Loucy (cell line): ENCODE results near the gene PROM2.

Experiments used
- H2AFZ ChIP-seq: fragments of 200-600 bp; sonication (generic); 2 replicates; pipeline ENCODE4 v1.6.0; 2016; ENCODE audit warnings: antibody characterized with exemption, mild to moderate bottlenecking, low read length, moderate library complexity
- H3F3A ChIP-seq: fragments of 200-600 bp; 2 replicates; pipeline ENCODE4 v1.6.0; 2016; ENCODE audit warnings: antibody characterized with exemption, low read depth, mild to moderate bottlenecking
- H3K27me3 ChIP-seq: fragments of 200-600 bp; sonication (generic); 2 replicates; pipeline ENCODE4 v1.6.1; 2014; ENCODE audit warnings: low read length, mild to moderate bottlenecking; ENCODE audit not compliant: insufficient read depth, poor library complexity, severe bottlenecking
- H3K36me3 ChIP-seq: fragments of 200-600 bp; sonication (generic); 2 replicates; pipeline ENCODE4 v1.6.1; 2016; ENCODE audit warnings: low read length; ENCODE audit not compliant: insufficient read depth
- H3K4me1 ChIP-seq: fragments of 200-600 bp; sonication (generic); 2 replicates; pipeline ENCODE4 v1.5.1; 2014; ENCODE audit warnings: low read length, mild to moderate bottlenecking; ENCODE audit not compliant: insufficient read depth, poor library complexity, severe bottlenecking
- H3K4me2 ChIP-seq: fragments of 200-600 bp; sonication (generic); 2 replicates; pipeline ENCODE4 v1.6.0; 2014; ENCODE audit warnings: antibody characterized with exemption, low read length, low read depth, mild to moderate bottlenecking; ENCODE audit not compliant: poor library complexity, severe bottlenecking
- H3K4me3 ChIP-seq: fragments of 200-600 bp; sonication (generic); 2 replicates; pipeline ENCODE4 v1.5.1; 2014; ENCODE audit warnings: low read length, mild to moderate bottlenecking, mixed read lengths; ENCODE audit not compliant: poor library complexity, severe bottlenecking
- H3K79me2 ChIP-seq: fragments of 200-600 bp; sonication (generic); 2 replicates; pipeline ENCODE4 v1.6.1; 2014; ENCODE audit warnings: low read length; ENCODE audit not compliant: insufficient read depth
- H3K9ac ChIP-seq: fragments of 200-600 bp; sonication (generic); 2 replicates; pipeline ENCODE4 v1.6.0; 2014; ENCODE audit warnings: mild to moderate bottlenecking, low read depth, low read length, moderate library complexity; ENCODE audit not compliant: poor library complexity, severe bottlenecking
- H3K9me2 ChIP-seq: fragments of 200-600 bp; sonication (generic); replicated peaks from 2 replicates; pipeline ENCODE4 v1.6.1; 2016; ENCODE audit warnings: low read depth, low read length, mixed read lengths
- H3K9me3 ChIP-seq: fragments of 200-600 bp; sonication (generic); 2 replicates; pipeline ENCODE4 v1.6.1; 2014; ENCODE audit warnings: mild to moderate bottlenecking, antibody characterized with exemption, low read length, low read depth; ENCODE audit not compliant: insufficient read depth
- H4K20me1 ChIP-seq: fragments of 200-600 bp; sonication (generic); 2 replicates; pipeline ENCODE4 v1.6.0; 2014; ENCODE audit warnings: antibody characterized with exemption, low read length, mild to moderate bottlenecking; ENCODE audit not compliant: insufficient read depth, poor library complexity, severe bottlenecking
- EZH2phosphoT487 ChIP-seq: fragments of 200-600 bp; IDR thresholded peaks from 2 replicates; pipeline ENCODE4 v1.6.1; 2018; ENCODE audit warnings: antibody characterized with exemption, mild to moderate bottlenecking, moderate library complexity, borderline replicate concordance
- TF ChIP-seq, protein P1 (sequence below): fragments of 200-600 bp; sonication (generic); conservative IDR thresholded peaks from 2 replicates; pipeline ENCODE4 v1.5.1; 2014; ENCODE audit warnings: mild to moderate bottlenecking, antibody characterized with exemption, low read length

Gene PROM2

DNA sequence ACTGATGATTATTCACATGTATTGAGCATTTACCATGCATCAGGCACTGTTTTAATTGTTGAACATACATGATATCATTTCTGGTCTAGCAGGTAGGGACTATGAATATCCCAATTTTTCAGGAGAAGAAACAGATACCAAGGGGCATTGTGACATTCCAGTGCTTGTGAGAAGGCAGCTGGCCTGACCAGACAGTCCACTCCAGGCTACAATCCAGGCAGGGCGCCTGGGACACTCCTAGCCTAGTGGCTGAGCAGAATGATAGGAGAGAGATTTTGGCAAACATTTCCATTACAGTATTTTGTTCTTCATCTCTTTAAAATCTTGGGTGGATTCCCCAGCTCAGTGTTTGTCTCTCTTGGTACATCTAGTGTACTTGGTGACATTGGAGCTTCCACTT, 42.0 kb upstream of the PROM2 start:
- no peaks in the 10 kb centered on the region for H4K20me1 ChIP-seq
- H3F3A ChIP-seq = no peaks in the 10 kb centered on the region
- H3K4me2 ChIP-seq = no peak overlapping the region
- no peaks in the 10 kb centered on the region for H3K36me3 ChIP-seq
- no peaks in the 10 kb centered on the region for H3K27me3 ChIP-seq
- H3K9me3 ChIP-seq = no peaks in the 10 kb centered on the region
- no peak overlapping the region for H3K4me3 ChIP-seq
- no peaks in the 10 kb centered on the region for H3K9me2 ChIP-seq
- no peak overlapping the region for H2AFZ ChIP-seq
- no peaks in the 10 kb centered on the region for H3K79me2 ChIP-seq
- no peaks in the 10 kb centered on the region for H3K4me1 ChIP-seq
- TF ChIP-seq EZH2phosphoT487 = no peak
- TF ChIP-seq, protein P1, sequence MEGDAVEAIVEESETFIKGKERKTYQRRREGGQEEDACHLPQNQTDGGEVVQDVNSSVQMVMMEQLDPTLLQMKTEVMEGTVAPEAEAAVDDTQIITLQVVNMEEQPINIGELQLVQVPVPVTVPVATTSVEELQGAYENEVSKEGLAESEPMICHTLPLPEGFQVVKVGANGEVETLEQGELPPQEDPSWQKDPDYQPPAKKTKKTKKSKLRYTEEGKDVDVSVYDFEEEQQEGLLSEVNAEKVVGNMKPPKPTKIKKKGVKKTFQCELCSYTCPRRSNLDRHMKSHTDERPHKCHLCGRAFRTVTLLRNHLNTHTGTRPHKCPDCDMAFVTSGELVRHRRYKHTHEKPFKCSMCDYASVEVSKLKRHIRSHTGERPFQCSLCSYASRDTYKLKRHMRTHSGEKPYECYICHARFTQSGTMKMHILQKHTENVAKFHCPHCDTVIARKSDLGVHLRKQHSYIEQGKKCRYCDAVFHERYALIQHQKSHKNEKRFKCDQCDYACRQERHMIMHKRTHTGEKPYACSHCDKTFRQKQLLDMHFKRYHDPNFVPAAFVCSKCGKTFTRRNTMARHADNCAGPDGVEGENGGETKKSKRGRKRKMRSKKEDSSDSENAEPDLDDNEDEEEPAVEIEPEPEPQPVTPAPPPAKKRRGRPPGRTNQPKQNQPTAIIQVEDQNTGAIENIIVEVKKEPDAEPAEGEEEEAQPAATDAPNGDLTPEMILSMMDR = no peak
- H3K9ac ChIP-seq = no peak overlapping the region

DNA sequence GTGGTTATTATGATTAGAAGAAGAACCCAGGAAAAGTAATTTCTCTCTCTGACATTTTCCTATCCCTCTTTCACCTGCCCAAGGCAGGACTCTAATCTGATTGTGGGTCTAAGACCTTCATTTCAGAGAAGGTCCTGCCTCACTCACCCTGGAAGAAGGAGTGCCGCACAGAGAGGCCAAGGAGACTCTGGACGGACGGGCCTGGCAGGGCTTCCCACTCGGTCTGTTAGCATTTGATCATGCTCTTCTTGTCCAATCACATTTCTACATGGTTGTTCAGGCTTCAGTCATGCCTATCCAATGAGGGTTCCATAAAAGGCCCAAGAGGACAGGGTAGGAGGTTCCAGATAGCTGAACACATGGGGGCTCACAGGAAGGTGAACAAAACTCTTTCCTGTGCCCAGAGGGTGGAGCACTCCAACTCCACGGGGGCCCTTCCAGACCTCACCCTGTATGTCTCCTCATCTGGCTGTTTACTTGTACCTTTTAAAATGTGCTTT, 39.9 kb upstream of the PROM2 start:
- Histone ChIP-seq H3K9me2 (no peaks in the 10 kb centered on the region), H3K4me1 (no peaks in the 10 kb centered on the region), H3K4me2 (no peak overlapping the region), H3K9me3 (peaks cover 2% of the 10 kb centered on the region; the same call in 1 of the 2 replicates), H3K4me3 (no peak overlapping the region), H3K36me3 (no peaks in the 10 kb centered on the region), H4K20me1 (no peaks in the 10 kb centered on the region), H2AFZ (no peak overlapping the region), H3K79me2 (no peaks in the 10 kb centered on the region), H3K27me3 (no peaks in the 10 kb centered on the region), H3F3A (no peaks in the 10 kb centered on the region), H3K9ac (no peak overlapping the region)
- no peak for TF ChIP-seq EZH2phosphoT487
- TF ChIP-seq, protein P1 = no peak

DNA sequence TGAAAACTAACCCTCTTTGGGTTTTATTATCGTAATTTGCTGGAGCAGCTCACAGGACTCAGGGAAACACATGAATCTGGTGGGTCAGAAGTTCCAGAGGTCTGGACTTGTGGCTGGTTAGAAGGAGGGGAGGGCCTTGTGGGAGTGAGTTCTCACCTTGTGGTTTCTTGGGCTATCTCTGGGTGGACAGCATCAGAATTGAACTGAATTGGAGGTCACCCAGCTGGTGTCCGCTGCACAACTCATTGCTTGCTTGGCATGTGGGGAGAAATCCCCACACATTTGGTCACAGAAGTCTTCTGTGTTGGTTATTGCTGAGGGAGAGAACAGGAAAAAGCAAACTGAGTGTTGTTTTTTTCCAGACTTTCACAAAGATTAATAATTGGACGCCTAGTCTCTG, 39.4 kb upstream of the PROM2 start:
- Histone ChIP-seq H3K4me2 (no peak overlapping the region), H3F3A (no peaks in the 10 kb centered on the region), H4K20me1 (no peaks in the 10 kb centered on the region), H3K36me3 (no peaks in the 10 kb centered on the region), H3K9me3 (peaks cover 2% of the 10 kb centered on the region; the same call in 1 of the 2 replicates), H3K9me2 (no peaks in the 10 kb centered on the region), H3K4me1 (no peaks in the 10 kb centered on the region), H3K27me3 (no peaks in the 10 kb centered on the region), H3K4me3 (no peak overlapping the region), H3K79me2 (no peaks in the 10 kb centered on the region), H2AFZ (no peak overlapping the region), H3K9ac (no peak overlapping the region)
- TF ChIP-seq, protein P1 = no peak
- no peak for TF ChIP-seq EZH2phosphoT487
